Measurements from ENCODE around the gene EFEMP1. TPM values are rescaled to one million over a fixed set of nuclear protein-coding genes. Genes with fewer than 3 reads are reported as not detected.

Gene EFEMP1
- total and polyA plus RNA-seq, 2 of the 13 experiments (the other 11 are each of a cell fraction or from before 2014, with no cell fraction given) = not detected

DNA sequence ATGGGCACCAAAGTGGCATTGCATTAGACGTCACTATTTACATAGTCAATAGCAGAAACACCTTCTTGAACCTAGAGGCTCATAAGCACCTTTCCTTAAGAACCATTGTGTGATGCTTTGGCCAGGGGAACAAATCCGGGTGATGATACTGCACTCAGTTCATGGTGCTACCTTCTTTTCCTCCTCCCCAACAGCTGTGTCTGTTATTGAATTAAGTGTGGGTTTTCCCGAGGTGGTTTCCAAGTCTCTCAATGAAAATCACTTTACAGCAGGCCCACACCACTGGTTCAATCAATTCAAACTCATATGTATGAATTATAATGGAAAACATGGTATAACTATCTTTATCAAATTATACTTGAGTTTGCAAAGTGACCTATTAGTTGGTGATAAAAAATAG, 9.3 kb upstream of the EFEMP1 start (continued):
- TF ChIP-seq KAT2B (IDR thresholded peaks at IDR 0.05; ENCODE audit: borderline replicate concordance, low read depth, low read length) (no peak), SIX4 (CRISPR knock-in tag; IDR thresholded peaks at IDR 0.05) (no peak), YEATS2 (CRISPR knock-in tag; IDR thresholded peaks at IDR 0.05; ENCODE audit: borderline replicate concordance) (no peak), ZBTB1 (CRISPR knock-in tag; IDR thresholded peaks at IDR 0.05; ENCODE audit: borderline replicate concordance) (no peak), POLR2A (IDR thresholded peaks at IDR 0.05; ENCODE audit: insufficient read depth in 1 of 2, low read depth in 2 of 2, low read length in 2 of 2) (no peak)

GRCh38 chr2:55931281-55931680, 7.7 kb upstream of the EFEMP1 start:
- ATAC-seq = no peak
- intact Hi-C loops (cut with micrococcal nuclease; ENCODE audit: unreplicated experiment) (no loop called here), in situ Hi-C loops (cut with HindIII; ENCODE audit: extremely low pct_ligation_motif_present, low pct_unique_long_range_greater_than_20kb) (no loop called here)
- no peaks in the 10 kb centered on the region for H3K9me3 ChIP-seq (ENCODE audit: low read length)
- WGBS (ENCODE audit: low lambda C conversion rate) = 2% methylated on average over 3 of the region's 3 CpGs
- H3K36me3 ChIP-seq (replicated peaks in 1 of 2; ENCODE audit: control insufficient read depth in 1 of 2, insufficient read depth in 2 of 2, low read length in 2 of 2) = no peaks in the 10 kb centered on the region
- no peak overlapping the region for H3K4me3 ChIP-seq (replicated peaks in 1 of 3; ENCODE audit: insufficient read depth in 1 of 3, low read depth in 2 of 3, low read length in 3 of 3)
- no peak for TF ChIP-seq POLR2A (IDR thresholded peaks at IDR 0.05; ENCODE audit: insufficient read depth in 1 of 2, low read depth in 2 of 2, low read length in 2 of 2)
- no peak for TF ChIP-seq ZNF788 (CRISPR knock-in tag; IDR thresholded peaks at IDR 0.05; ENCODE audit: borderline replicate concordance)
- no peak for TF ChIP-seq ZNF660 (CRISPR knock-in tag; IDR thresholded peaks at IDR 0.05; ENCODE audit: borderline replicate concordance, low read depth)
- TF ChIP-seq MED8 (CRISPR knock-in tag; IDR thresholded peaks at IDR 0.05; ENCODE audit: insufficient replicate concordance) = no peak
- TF ChIP-seq, protein P1, sequence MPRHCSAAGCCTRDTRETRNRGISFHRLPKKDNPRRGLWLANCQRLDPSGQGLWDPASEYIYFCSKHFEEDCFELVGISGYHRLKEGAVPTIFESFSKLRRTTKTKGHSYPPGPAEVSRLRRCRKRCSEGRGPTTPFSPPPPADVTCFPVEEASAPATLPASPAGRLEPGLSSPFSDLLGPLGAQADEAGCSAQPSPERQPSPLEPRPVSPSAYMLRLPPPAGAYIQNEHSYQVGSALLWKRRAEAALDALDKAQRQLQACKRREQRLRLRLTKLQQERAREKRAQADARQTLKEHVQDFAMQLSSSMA (CRISPR knock-in tag; IDR thresholded peaks at IDR 0.05) = no peak
- TF ChIP-seq ZNF589 (CRISPR knock-in tag; conservative IDR thresholded peaks at IDR 0.05) = no peak
- CTCF ChIA-PET (ENCODE audit: low intra/inter-chr PET ratio, low total read pairs) = no interaction called here
- no peak overlapping the region for H3K9ac ChIP-seq (ENCODE audit: insufficient read depth, low read depth, low read length)
- DNase-seq (ENCODE audit: low spot score) = no peak
- H3K27ac ChIP-seq (ENCODE audit: extremely low read length, insufficient read depth, low read length) = no peak overlapping the region
- FAIRE-seq = no peak
- no peak overlapping the region for H3K4me2 ChIP-seq (ENCODE audit: low read depth, low read length)
- H2AFZ ChIP-seq (ENCODE audit: low read length) = no peak overlapping the region
- POLR2A ChIA-PET = no interaction called here
- H3K79me2 ChIP-seq (ENCODE audit: insufficient read depth, low read length) = no peaks in the 10 kb centered on the region
- no peaks in the 10 kb centered on the region for H3K27me3 ChIP-seq (ENCODE audit: control insufficient read depth in 1 of 2, insufficient read depth in 2 of 2, low read length in 2 of 2)
- no peaks in the 10 kb centered on the region for H3K4me1 ChIP-seq (ENCODE audit: insufficient read depth, low read length)
- no TSS peak for BruUV-seq (replicated peaks)
- no peaks in the 10 kb centered on the region for H4K20me1 ChIP-seq (ENCODE audit: insufficient read depth, low read length)
